GM06990 (cell line): ENCODE results near the gene REEP3.

Experiments used
- DNase-seq: peaks from one replicate; pipeline ENCODE4 v3.0.0-alpha.2; 2011; ENCODE audit not compliant: insufficient read length; ENCODE audit errors: extremely low read depth
- H3K27me3 ChIP-seq: replicated peaks from 2 replicates; pipeline ENCODE4 v1.6.0; 2011; ENCODE audit warnings: low read length; ENCODE audit not compliant: control insufficient read depth, insufficient read depth
- H3K36me3 ChIP-seq: 2 replicates; pipeline ENCODE4 v1.5.1; 2011; ENCODE audit warnings: low read length; ENCODE audit not compliant: control insufficient read depth, insufficient read depth
- H3K4me3 ChIP-seq: replicated peaks from 2 replicates; pipeline ENCODE4 v1.5.1; 2011; ENCODE audit warnings: low read depth, mild to moderate bottlenecking, control low read depth, low read length
- CTCF ChIP-seq: IDR thresholded peaks from 2 replicates; pipeline ENCODE4 v1.5.1; 2011; ENCODE audit warnings: low read length, control low read depth, mild to moderate bottlenecking, inconsistent platforms; ENCODE audit not compliant: insufficient read depth, poor library complexity, severe bottlenecking

Gene REEP3

GRCh38 chr10:63631991-63632390, 110.8 kb downstream of the REEP3 start:
- H3K27me3 ChIP-seq: no peaks in the 10 kb centered on the region
- H3K36me3 ChIP-seq: no peaks in the 10 kb centered on the region
- no peak for DNase-seq
- no peak for TF ChIP-seq CTCF
- H3K4me3 ChIP-seq: no peak overlapping the region

- peak; percentile 24 for TF ChIP-seq CTCF
- Histone ChIP-seq H3K36me3 (no peaks in the 10 kb centered on the region), H3K4me3 (no peak overlapping the region), H3K27me3 (no peaks in the 10 kb centered on the region)
- no peak for DNase-seq
These were observed 112.7 kb downstream of the REEP3 start for GRCh38 chr10:63633677-63634487.

- TF ChIP-seq CTCF: no peak
- Histone ChIP-seq H3K4me3 (no peak overlapping the region), H3K27me3 (no peaks in the 10 kb centered on the region), H3K36me3 (no peaks in the 10 kb centered on the region)
- DNase-seq: no peak
These were observed 113.4 kb downstream of the REEP3 start for GRCh38 chr10:63634488-63635065.

GRCh38 chr10:63636812-63637211, 115.6 kb downstream of the REEP3 start:
- Histone ChIP-seq H3K4me3 (no peak overlapping the region), H3K36me3 (no peaks in the 10 kb centered on the region), H3K27me3 (no peaks in the 10 kb centered on the region)
- DNase-seq: peak; percentile 42
- TF ChIP-seq CTCF: no peak

GRCh38 chr10:63637901-63638327, 116.7 kb downstream of the REEP3 start:
- DNase-seq: no peak
- Histone ChIP-seq H3K36me3 (no peaks in the 10 kb centered on the region), H3K27me3 (no peaks in the 10 kb centered on the region), H3K4me3 (no peak overlapping the region)
- no peak for TF ChIP-seq CTCF
